ENCODE data around the gene CHFR.
"Not testable (repeated sequence)": the region's sequence is repeated elsewhere in the genome, so short reads cannot be mapped to it uniquely, and the experiment has no call there.

CHFR gene

DNA sequence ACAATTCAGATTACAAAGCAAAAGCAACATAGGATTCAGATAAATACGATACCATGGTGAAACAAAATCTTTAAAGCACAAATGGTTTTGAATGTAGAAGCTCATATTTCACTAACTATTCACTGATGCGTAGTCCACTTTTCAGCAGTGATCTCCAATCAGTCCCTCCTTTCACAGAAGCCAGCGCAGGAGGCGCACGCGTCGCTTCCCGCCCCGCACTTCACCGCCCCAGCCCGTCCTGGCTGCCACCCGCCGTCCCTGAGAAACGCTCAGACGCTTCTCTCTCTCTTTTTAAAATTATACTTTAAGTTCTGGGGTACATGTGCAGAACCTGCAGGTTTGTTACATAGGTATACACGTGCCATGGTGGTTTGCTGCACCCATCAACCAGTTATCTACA is 19.8 kb upstream of the CHFR start:
- H3K4me3 ChIP-seq (ENCODE audit: low read length) = no peak overlapping the region
- no peak for TF ChIP-seq ZNF274 (IDR thresholded peaks at IDR 0.05; ENCODE audit: low read depth, low read length)

GRCh38 chr12:132904718-132905328 is 17.4 kb upstream of the CHFR start:
- H3K4me3 ChIP-seq (ENCODE audit: low read length) = no peak overlapping the region
- no peak for TF ChIP-seq ZNF274 (IDR thresholded peaks at IDR 0.05; ENCODE audit: low read depth, low read length)

- no peak overlapping the region for H3K4me3 ChIP-seq (ENCODE audit: low read length)
- no peak for TF ChIP-seq ZNF274 (IDR thresholded peaks at IDR 0.05; ENCODE audit: low read depth, low read length)
Measured at GRCh38 chr12:132899033-132899432, 11.6 kb upstream of the CHFR start.

GRCh38 chr12:132888852-132889251 is 1.4 kb upstream of the CHFR start:
- H3K4me3 ChIP-seq (ENCODE audit: low read length) = no peak overlapping the region
- TF ChIP-seq ZNF274 (IDR thresholded peaks at IDR 0.05; ENCODE audit: low read depth, low read length) = no peak

DNA sequence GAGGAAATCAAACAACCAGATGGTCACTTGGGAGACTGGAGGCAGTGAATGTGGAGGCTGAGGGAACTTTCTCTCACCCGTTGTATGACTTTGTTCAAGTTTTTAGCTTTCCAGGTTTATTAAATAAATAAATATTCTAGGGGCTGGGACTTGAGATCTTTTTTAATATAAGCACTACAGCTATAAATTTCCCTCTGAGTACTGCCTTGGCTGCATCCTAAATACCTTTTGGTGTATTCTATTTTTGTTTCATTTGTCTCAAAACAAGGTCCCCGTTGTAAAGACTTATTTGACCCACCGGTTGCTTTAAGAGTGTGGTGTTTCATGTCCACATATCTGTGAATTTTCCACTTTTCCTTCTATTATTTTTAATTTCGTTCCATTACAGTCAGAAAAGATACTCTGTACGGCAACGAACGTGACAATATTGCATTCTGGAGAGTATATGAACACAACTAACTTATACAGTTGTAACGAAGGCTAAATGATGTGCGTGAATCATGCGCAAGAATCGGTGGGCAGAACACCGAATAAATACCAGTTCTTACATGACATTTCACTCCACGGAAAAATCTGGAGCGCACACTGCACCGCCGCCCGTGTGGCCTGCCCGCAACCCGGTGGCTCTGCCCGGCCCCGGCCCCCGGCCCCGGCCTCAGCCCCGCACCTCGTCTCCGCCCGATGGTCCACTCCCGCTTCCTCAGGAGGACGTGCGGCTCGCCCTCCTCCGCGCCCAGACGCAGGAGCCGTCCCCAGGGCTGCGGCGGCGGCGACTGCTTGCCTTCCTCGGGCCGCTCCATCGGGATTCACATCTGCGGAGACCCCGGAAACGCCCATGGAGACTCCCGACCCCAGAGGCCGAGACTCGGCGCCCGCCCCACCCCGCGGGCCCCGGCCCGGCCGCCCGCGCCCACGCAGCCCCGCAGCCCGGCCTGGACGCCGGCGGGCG is 602 bp downstream of the CHFR start:
- H3K4me3 ChIP-seq (ENCODE audit: low read length) = peak overlapping the region; percentile 72
- no peak for TF ChIP-seq ZNF274 (IDR thresholded peaks at IDR 0.05; ENCODE audit: low read depth, low read length)

GRCh38 chr12:132881818-132882217 is 5.6 kb downstream of the CHFR start:
- TF ChIP-seq ZNF274 (IDR thresholded peaks at IDR 0.05; ENCODE audit: low read depth, low read length) = no peak
- H3K4me3 ChIP-seq (ENCODE audit: low read length) = no peak overlapping the region

DNA sequence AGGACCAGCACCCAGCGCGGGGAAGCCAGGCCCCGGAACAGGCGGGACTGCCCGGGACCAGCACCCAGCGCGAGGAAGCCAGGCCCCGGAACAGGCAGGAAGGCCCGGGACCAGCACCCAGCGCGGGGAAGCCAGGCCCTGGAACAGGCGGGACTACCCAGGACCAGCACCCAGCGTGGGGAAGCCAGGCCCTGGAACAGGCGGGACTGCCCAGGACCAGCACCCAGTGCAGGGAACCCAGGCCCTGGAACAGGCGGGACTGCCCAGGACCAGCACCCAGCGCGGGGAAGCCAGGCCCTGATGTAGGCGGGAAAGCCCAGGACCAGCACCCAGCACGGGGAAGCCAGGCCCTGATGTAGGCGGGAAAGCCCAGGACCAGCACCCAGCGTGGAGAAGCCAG is 12.8 kb downstream of the CHFR start:
- not testable (repeated sequence) for H3K4me3 ChIP-seq (ENCODE audit: low read length)

GRCh38 chr12:132874175-132874574 is 13.2 kb downstream of the CHFR start:
- no peak for TF ChIP-seq ZNF274 (IDR thresholded peaks at IDR 0.05; ENCODE audit: low read depth, low read length)

DNA sequence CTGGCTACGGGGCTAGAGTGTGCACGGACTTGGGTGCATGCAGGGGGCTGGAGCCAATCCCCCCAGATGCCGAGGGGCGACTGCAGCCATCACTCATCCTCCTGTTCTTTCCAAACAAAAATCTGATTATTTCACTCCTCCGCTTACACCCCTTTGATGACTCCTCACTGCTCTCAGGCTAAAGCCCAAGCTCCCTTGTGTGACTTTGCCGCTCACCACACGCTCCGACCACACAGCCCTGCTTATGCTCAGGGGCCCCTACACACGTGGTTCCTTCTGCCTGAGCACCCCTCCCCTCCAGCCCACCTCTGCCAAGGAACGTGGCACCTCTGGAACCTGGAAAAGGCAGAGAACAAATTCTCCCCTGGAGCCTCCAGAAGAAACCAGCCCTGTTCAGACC is 13.7 kb downstream of the CHFR start:
- no peak for TF ChIP-seq ZNF274 (IDR thresholded peaks at IDR 0.05; ENCODE audit: low read depth, low read length)

More at GRCh38 chr12:132874175-132874574, 13.2 kb downstream of the CHFR start:
- no peak overlapping the region for H3K4me3 ChIP-seq (ENCODE audit: low read length)

DNA sequence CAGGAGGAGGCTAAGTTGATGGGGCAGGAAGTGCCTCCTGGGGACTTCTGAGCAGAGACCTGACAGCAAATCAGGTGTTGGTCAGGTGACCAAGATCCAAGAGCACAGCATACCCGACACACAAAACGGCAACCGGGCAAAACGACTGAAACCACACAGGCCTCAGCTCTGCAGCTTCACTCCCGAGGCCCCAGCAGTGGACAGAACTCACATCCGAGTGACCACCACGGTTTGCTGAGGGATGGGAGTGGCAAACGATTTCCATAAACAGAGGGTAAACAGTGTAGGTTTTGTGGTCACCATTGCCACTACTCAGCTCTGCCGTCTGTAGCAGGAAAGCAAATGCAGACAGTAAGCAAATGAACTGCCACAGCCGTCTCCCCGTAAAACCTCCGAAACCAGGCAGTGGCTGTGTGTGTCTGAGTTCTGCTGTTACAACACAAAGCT is 14.4 kb downstream of the CHFR start:
- no peak for TF ChIP-seq ZNF274 (IDR thresholded peaks at IDR 0.05; ENCODE audit: low read depth, low read length)
- no peak overlapping the region for H3K4me3 ChIP-seq (ENCODE audit: low read length)

More for the DNA sequence above, 13.7 kb downstream of the CHFR start:
- H3K4me3 ChIP-seq (ENCODE audit: low read length) = no peak overlapping the region

- H3K4me3 ChIP-seq (ENCODE audit: low read length) = no peak overlapping the region
- TF ChIP-seq ZNF274 (IDR thresholded peaks at IDR 0.05; ENCODE audit: low read depth, low read length) = no peak
Measured at GRCh38 chr12:132872073-132872855, 15.1 kb downstream of the CHFR start.

GRCh38 chr12:132869551-132869950 is 17.9 kb downstream of the CHFR start:
- H3K4me3 ChIP-seq (ENCODE audit: low read length) = no peak overlapping the region
- TF ChIP-seq ZNF274 (IDR thresholded peaks at IDR 0.05; ENCODE audit: low read depth, low read length) = no peak

- H3K4me3 ChIP-seq (ENCODE audit: low read length) = no peak overlapping the region
- no peak for TF ChIP-seq ZNF274 (IDR thresholded peaks at IDR 0.05; ENCODE audit: low read depth, low read length)
Measured at GRCh38 chr12:132866251-132866828, 21.1 kb downstream of the CHFR start.

- no peak for TF ChIP-seq ZNF274 (IDR thresholded peaks at IDR 0.05; ENCODE audit: low read depth, low read length)
Measured at GRCh38 chr12:132861558-132861957, 25.8 kb downstream of the CHFR start.

More at GRCh38 chr12:132861558-132861957, 25.8 kb downstream of the CHFR start:
- H3K4me3 ChIP-seq (ENCODE audit: low read length) = no peak overlapping the region

Measured in GM08714 (cell line).